Stimulated activated CD8-positive, alpha-beta memory T cell treated with anti-CD3 and anti-CD28 coated beads, Interleukin-7, amount 100 ng/mL, for 4 hours (primary cell): ENCODE data around the gene TEX14.
"Not testable (repeated sequence)": the region's sequence is repeated elsewhere in the genome, so short reads cannot be mapped to it uniquely, and the experiment has no call there.

Experiments
- DNase-seq, 2 donors: peaks; one replicate each; pipeline ENCODE4 v3.0.0-alpha.2; 2020; ENCODE audit warnings: low read depth in 2 of 2

The TEX14 gene

GRCh38 chr17:58691701-58692238 lies at the start of gene TEX14:
Gene TEX14 (minus strand): TSS chr17:58692045. CDS start chr17:58652001, 40,044 bp downstream.
- DNase-seq = no peak

- no peak for DNase-seq
These were observed 49.3 kb upstream of the TEX14 start for GRCh38 chr17:58741121-58741625.

GRCh38 chr17:58734811-58735210 lies 43.0 kb upstream of the TEX14 start:
- DNase-seq = no peak

GRCh38 chr17:58734040-58734439 lies 42.2 kb upstream of the TEX14 start:
- DNase-seq = no peak

- DNase-seq = no peak
These were observed 39.1 kb upstream of the TEX14 start for GRCh38 chr17:58730937-58731336.

GRCh38 chr17:58728798-58729197 lies 37.0 kb upstream of the TEX14 start:
- no peak for DNase-seq

GRCh38 chr17:58722696-58723095 lies 30.9 kb upstream of the TEX14 start:
- no peak for DNase-seq

- no peak for DNase-seq
These were observed 30.4 kb upstream of the TEX14 start for GRCh38 chr17:58722274-58722673.

GRCh38 chr17:58710948-58711552 lies 19.2 kb upstream of the TEX14 start:
- DNase-seq = peak in 1 of 2 donors; percentile 2

- DNase-seq = no peak
These were observed 14.7 kb upstream of the TEX14 start for GRCh38 chr17:58706351-58707140.

GRCh38 chr17:58703916-58704286 lies 12.1 kb upstream of the TEX14 start:
- DNase-seq = no peak

- no peak for DNase-seq
These were observed 11.5 kb upstream of the TEX14 start for GRCh38 chr17:58703137-58703915.

- no peak for DNase-seq
These were observed 10.9 kb upstream of the TEX14 start for GRCh38 chr17:58702708-58703107.

GRCh38 chr17:58702045-58702476 lies 10.2 kb upstream of the TEX14 start:
- DNase-seq = no peak

- DNase-seq = no peak
These were observed 7.9 kb upstream of the TEX14 start for GRCh38 chr17:58699771-58700170.

- no peak for DNase-seq
These were observed 3.0 kb upstream of the TEX14 start for GRCh38 chr17:58694826-58695225.

GRCh38 chr17:58694302-58694701 lies 2.5 kb upstream of the TEX14 start:
- no peak for DNase-seq

- DNase-seq = no peak
These were observed 1.9 kb upstream of the TEX14 start for GRCh38 chr17:58693751-58694150.

- no peak for DNase-seq
These were observed 1.4 kb upstream of the TEX14 start for GRCh38 chr17:58693208-58693607.

GRCh38 chr17:58692239-58693055 lies 602 bp upstream of the TEX14 start, which contains the start of gene RAD51C:
Gene RAD51C (plus strand): TSS chr17:58692602. CDS start chr17:58692644, 42 bp downstream.
- DNase-seq = peak; percentile 65 to 81

GRCh38 chr17:58690033-58690432 lies 1.8 kb downstream of the TEX14 start:
- not testable (repeated sequence) for DNase-seq
